Activated CD8-positive, alpha-beta T cell treated with anti-CD3 and anti-CD28 coated beads, Interleukin-2, amount 10 ng/mL, durations not matched to agents 7 days and 5 days (primary cell): Measurements from ENCODE around the gene SULT1C4. TPM values are rescaled to one million over a fixed set of nuclear protein-coding genes. Genes with fewer than 3 reads are reported as not detected.

Experiments used
- ATAC-seq: fragments of 150-1000 bp; cut with Tn5 transposase; one replicate; pipeline ENCODE4 v1.10.0; 2021; ENCODE audit warnings: moderate library complexity
- CTCF ChIA-PET: fragments of 350-600 bp; sonication (Branson Sonifier 250); formaldehyde crosslinking; loops from one replicate; lab custom pipeline; 2021; ENCODE audit warnings: antibody characterized with exemption; lab: Charles Lee
- POLR2A ChIA-PET: fragments of 350-600 bp; sonication (Branson Sonifier 250); formaldehyde crosslinking; loops from one replicate; lab custom pipeline; 2021; ENCODE audit warnings: antibody characterized with exemption; lab: Charles Lee
- DNase-seq: peaks from one replicate; pipeline ENCODE4 v3.0.0-alpha.2; 2020
- H3K27ac Mint-ChIP-seq: one replicate; pipeline ENCODE4 v1.8.0; 2021; ENCODE audit warnings: mild to moderate bottlenecking, mixed read lengths
- H3K27me3 Mint-ChIP-seq: one replicate; pipeline ENCODE4 v1.8.0; 2021; ENCODE audit warnings: low read depth, mixed read lengths
- H3K36me3 Mint-ChIP-seq: one replicate; pipeline ENCODE4 v1.8.0; 2021; ENCODE audit warnings: low read depth, mixed read lengths
- H3K4me1 Mint-ChIP-seq: one replicate; pipeline ENCODE4 v1.8.0; 2021; ENCODE audit warnings: low read depth, mixed read lengths
- H3K4me3 Mint-ChIP-seq: one replicate; pipeline ENCODE4 v1.8.0; 2021; ENCODE audit warnings: mild to moderate bottlenecking, mixed read lengths
- H3K9me3 Mint-ChIP-seq: one replicate; pipeline ENCODE4 v1.8.0; 2022; ENCODE audit warnings: mixed read lengths; ENCODE audit not compliant: insufficient read depth
- total RNA-seq, 2 experiments: library from RNA; stranded (reverse); gene quantifications; one replicate each; pipeline ENCODE4 v1.2.3, GENCODE V29; 2021

The SULT1C4 gene
- total RNA-seq, 2 experiments from 2014 or later, result not detected

GRCh38 chr2:108360776-108361468 is 16.8 kb upstream of the SULT1C4 start:
- ATAC-seq (no peak), DNase-seq (no peak)
- ChIA-PET CTCF (interaction anchor here (1.9 kb wide), 1 partner anchor 223 kb away, joined by 5 read pairs; no protein-coding TSS in a partner anchor), POLR2A (no interaction called here)
- no peaks in the 10 kb centered on the region for H3K9me3 Mint-ChIP-seq
- H3K27ac Mint-ChIP-seq, result no peak overlapping the region
- H3K4me3 Mint-ChIP-seq, result no peak overlapping the region
- peaks cover 24% of the 10 kb centered on the region for H3K27me3 Mint-ChIP-seq
- peaks cover 4% of the 10 kb centered on the region for H3K4me1 Mint-ChIP-seq
- no peaks in the 10 kb centered on the region for H3K36me3 Mint-ChIP-seq

- CTCF ChIA-PET, result no interaction called here
- POLR2A ChIA-PET, result no interaction called here
- no peak overlapping the region for H3K27ac Mint-ChIP-seq
Observed at GRCh38 chr2:108363024-108363907, 14.5 kb upstream of the SULT1C4 start.

GRCh38 chr2:108363908-108364225 is 13.9 kb upstream of the SULT1C4 start:
- H3K4me3 Mint-ChIP-seq, result no peak overlapping the region
- H3K4me1 Mint-ChIP-seq, result peaks cover 4% of the 10 kb centered on the region
- ChIA-PET POLR2A (no interaction called here), CTCF (no interaction called here)
- peaks cover 22% of the 10 kb centered on the region for H3K27me3 Mint-ChIP-seq
- DNase-seq, result no peak
- H3K27ac Mint-ChIP-seq, result no peak overlapping the region
- no peak for ATAC-seq
- H3K9me3 Mint-ChIP-seq, result no peaks in the 10 kb centered on the region
- no peaks in the 10 kb centered on the region for H3K36me3 Mint-ChIP-seq

More at GRCh38 chr2:108363024-108363907, 14.5 kb upstream of the SULT1C4 start:
- Mint-ChIP-seq H3K27me3 (peaks cover 22% of the 10 kb centered on the region), H3K4me1 (peaks cover 4% of the 10 kb centered on the region), H3K4me3 (no peak overlapping the region), H3K9me3 (no peaks in the 10 kb centered on the region), H3K36me3 (no peaks in the 10 kb centered on the region)
- DNase-seq (no peak), ATAC-seq (no peak)

GRCh38 chr2:108364676-108365297 is 13.0 kb upstream of the SULT1C4 start:
- ATAC-seq (no peak), DNase-seq (no peak)
- Mint-ChIP-seq H3K9me3 (no peaks in the 10 kb centered on the region), H3K4me1 (no peaks in the 10 kb centered on the region), H3K27me3 (peaks cover 20% of the 10 kb centered on the region), H3K36me3 (no peaks in the 10 kb centered on the region), H3K27ac (no peak overlapping the region), H3K4me3 (no peak overlapping the region)
- POLR2A ChIA-PET, result no interaction called here
- CTCF ChIA-PET, result no interaction called here

GRCh38 chr2:108365656-108366055 is 12.1 kb upstream of the SULT1C4 start:
- Mint-ChIP-seq H3K27me3 (peaks cover 12% of the 10 kb centered on the region), H3K9me3 (no peaks in the 10 kb centered on the region), H3K4me1 (no peaks in the 10 kb centered on the region), H3K4me3 (no peak overlapping the region), H3K36me3 (no peaks in the 10 kb centered on the region), H3K27ac (no peak overlapping the region)
- CTCF ChIA-PET, result no interaction called here
- DNase-seq, result no peak
- no peak for ATAC-seq
- POLR2A ChIA-PET, result no interaction called here

- no peak overlapping the region for H3K4me3 Mint-ChIP-seq
- H3K27ac Mint-ChIP-seq, result no peak overlapping the region
- H3K36me3 Mint-ChIP-seq, result no peaks in the 10 kb centered on the region
- H3K9me3 Mint-ChIP-seq, result no peaks in the 10 kb centered on the region
- H3K4me1 Mint-ChIP-seq, result no peaks in the 10 kb centered on the region
- no peak for ATAC-seq
- peaks cover 8% of the 10 kb centered on the region for H3K27me3 Mint-ChIP-seq
- DNase-seq, result no peak
- ChIA-PET CTCF (no interaction called here), POLR2A (no interaction called here)
Observed at GRCh38 chr2:108367014-108367413, 10.7 kb upstream of the SULT1C4 start.

GRCh38 chr2:108367561-108368175 is 10.1 kb upstream of the SULT1C4 start:
- no peak overlapping the region for H3K27ac Mint-ChIP-seq
- DNase-seq, result no peak

GRCh38 chr2:108369153-108369552 is 8.6 kb upstream of the SULT1C4 start:
- H3K4me1 Mint-ChIP-seq, result no peaks in the 10 kb centered on the region
- no peak for DNase-seq
- H3K36me3 Mint-ChIP-seq, result no peaks in the 10 kb centered on the region
- H3K4me3 Mint-ChIP-seq, result no peak overlapping the region
- peaks cover 5% of the 10 kb centered on the region for H3K27me3 Mint-ChIP-seq
- ChIA-PET POLR2A (no interaction called here), CTCF (interaction anchor here (0.8 kb wide), 1 partner anchor 57 kb away, joined by 3 read pairs; no protein-coding TSS in a partner anchor)
- H3K27ac Mint-ChIP-seq, result no peak overlapping the region
- no peaks in the 10 kb centered on the region for H3K9me3 Mint-ChIP-seq
- no peak for ATAC-seq

More at GRCh38 chr2:108367561-108368175, 10.1 kb upstream of the SULT1C4 start:
- ChIA-PET POLR2A (no interaction called here), CTCF (no interaction called here)
- Mint-ChIP-seq H3K9me3 (no peaks in the 10 kb centered on the region), H3K4me3 (no peak overlapping the region), H3K36me3 (no peaks in the 10 kb centered on the region), H3K27me3 (peaks cover 8% of the 10 kb centered on the region), H3K4me1 (no peaks in the 10 kb centered on the region)
- no peak for ATAC-seq

- Mint-ChIP-seq H3K27ac (no peak overlapping the region), H3K9me3 (no peaks in the 10 kb centered on the region), H3K4me1 (no peaks in the 10 kb centered on the region), H3K36me3 (no peaks in the 10 kb centered on the region), H3K27me3 (no peaks in the 10 kb centered on the region), H3K4me3 (no peak overlapping the region)
- CTCF ChIA-PET, result interaction anchor here (0.6 to 0.8 kb wide), 2 partner anchors 9 to 58 kb away, joined by 3 read pairs; no protein-coding TSS in a partner anchor
- ATAC-seq, result no peak
- DNase-seq, result no peak
- POLR2A ChIA-PET, result no interaction called here
Observed at GRCh38 chr2:108370080-108370479, 7.7 kb upstream of the SULT1C4 start.

- Mint-ChIP-seq H3K4me1 (no peaks in the 10 kb centered on the region), H3K27ac (no peak overlapping the region), H3K9me3 (no peaks in the 10 kb centered on the region), H3K36me3 (no peaks in the 10 kb centered on the region), H3K4me3 (no peak overlapping the region), H3K27me3 (peaks cover 12% of the 10 kb centered on the region)
- no peak for DNase-seq
- no peak for ATAC-seq
- CTCF ChIA-PET, result no interaction called here
- POLR2A ChIA-PET, result no interaction called here
Observed at GRCh38 chr2:108376774-108377173, 980 bp upstream of the SULT1C4 start.

- Mint-ChIP-seq H3K36me3 (no peaks in the 10 kb centered on the region), H3K4me3 (no peak overlapping the region), H3K27ac (no peak overlapping the region), H3K9me3 (no peaks in the 10 kb centered on the region), H3K27me3 (peaks cover 15% of the 10 kb centered on the region), H3K4me1 (no peaks in the 10 kb centered on the region)
- DNase-seq, result no peak
- ChIA-PET POLR2A (no interaction called here), CTCF (no interaction called here)
- ATAC-seq, result no peak
Observed at GRCh38 chr2:108377401-108377800, 353 bp upstream of the SULT1C4 start.
